Panc1 (cell line): ENCODE measurements around the gene PNRC1. TPM values are rescaled to one million over a fixed set of nuclear protein-coding genes. Genes with fewer than 3 reads are reported as not detected.

Source experiments
- ATAC-seq: fragments of 200-7000 bp; cut with Tn5 transposase; 2 replicates; pipeline ENCODE4 v1.9.1; 2020; ENCODE audit warnings: mild to moderate bottlenecking, moderate library complexity
- BruUV-seq: library from RNA; stranded (reverse); fragments of 400-500 nt; replicated peaks from 2 replicates; lab custom pipeline; 2021; lab: Mats Ljungman, UMichigan
- CTCF ChIA-PET: fragments of 300-600 bp; sonication (Branson Sonifier 250); formaldehyde crosslinking; loops from one replicate; lab custom pipeline; 2022; ENCODE audit warnings: antibody characterized with exemption; lab: Charles Lee
- POLR2A ChIA-PET: fragments of 300-600 bp; sonication (Branson Sonifier 250); formaldehyde crosslinking; loops from one replicate; lab custom pipeline; 2022; ENCODE audit warnings: antibody characterized with exemption; lab: Charles Lee
- DNase-seq: peaks from one replicate; pipeline ENCODE4 v3.0.0-alpha.2; 2010; ENCODE audit warnings: low read depth, low spot score
- H3K27ac ChIP-seq: 2 replicates; pipeline ENCODE4 v1.5.1; 2011; ENCODE audit warnings: mild to moderate bottlenecking, low read length, inconsistent platforms
- H3K27me3 ChIP-seq: fragments of 200-500 bp; sonication (Bioruptor generic); 2 replicates; pipeline ENCODE4 v1.6.0; 2014; ENCODE audit warnings: low read length, inconsistent platforms; ENCODE audit not compliant: control insufficient read depth, insufficient read depth
- H3K36me3 ChIP-seq: fragments of 200-500 bp; sonication (Bioruptor generic); 2 replicates; pipeline ENCODE4 v1.5.1; 2014; ENCODE audit warnings: inconsistent platforms, mild to moderate bottlenecking, low read length, moderate library complexity; ENCODE audit not compliant: control insufficient read depth, insufficient read depth
- H3K4me1 ChIP-seq: 2 replicates; pipeline ENCODE4 v1.5.1; 2011; ENCODE audit warnings: inconsistent platforms, mild to moderate bottlenecking, low read length, moderate library complexity; ENCODE audit not compliant: control insufficient read depth, insufficient read depth
- H3K4me3 ChIP-seq, 2 experiments: 2 replicates each; pipeline ENCODE4 v1.5.1; 2011 to 2012; ENCODE audit warnings: low read depth in 2 of 2, low read length in 2 of 2, mild to moderate bottlenecking in 2 of 2, inconsistent platforms in 1 of 2, moderate library complexity in 1 of 2
- H3K9me3 ChIP-seq: fragments of 200-500 bp; sonication (Bioruptor generic); 2 replicates; pipeline ENCODE4 v1.5.1; 2014; ENCODE audit warnings: low read depth, mild to moderate bottlenecking, inconsistent platforms, low read length, moderate library complexity; ENCODE audit not compliant: control insufficient read depth, insufficient read depth
- POLR2AphosphoS5 ChIP-seq: IDR thresholded peaks from 2 replicates; pipeline ENCODE4 v1.6.1; 2012; ENCODE audit warnings: mild to moderate bottlenecking, low read depth, low read length, moderate library complexity
- SIN3A ChIP-seq: IDR thresholded peaks from 2 replicates; pipeline ENCODE4 v1.6.1; 2012; ENCODE audit warnings: low read depth, mild to moderate bottlenecking, low read length, moderate library complexity, borderline replicate concordance; ENCODE audit not compliant: insufficient read depth
- TCF7L2 ChIP-seq: IDR thresholded peaks from 2 replicates; pipeline ENCODE4 v1.6.1; 2011; ENCODE audit warnings: mild to moderate bottlenecking, low read depth, low read length, inconsistent platforms
- in situ Hi-C: cut with HindIII; loops from 2 replicates; pipeline ENCODE4 v1.10.0; 2016; ENCODE audit warnings: low sequenced_read_pairs, low pct_unique_long_range_greater_than_20kb
- intact Hi-C: fragments of 100-400 bp; cut with micrococcal nuclease; formaldehyde crosslinking; loops from one replicate; pipeline ENCODE4 v1.10.0; 2022; ENCODE audit not compliant: unreplicated experiment
- total RNA-seq: library from RNA; stranded (reverse); gene quantifications from one replicate; pipeline ENCODE4 v1.2.1, GENCODE V29; 2021; ENCODE audit not compliant: unreplicated experiment
- TF ChIP-seq, protein P1 (sequence below), 2 experiments: IDR thresholded peaks; 2 replicates each; pipeline ENCODE4 v1.6.1; 2011 to 2012; ENCODE audit warnings: low read depth in 2 of 2, control low read depth in 1 of 2, low read length in 1 of 2, mild to moderate bottlenecking in 1 of 2, moderate library complexity in 1 of 2; ENCODE audit not compliant: insufficient read depth in 1 of 2
- TF ChIP-seq, protein P2 (sequence below): fragments of 450-650 bp; IDR thresholded peaks from 2 replicates; pipeline ENCODE4 v1.5.1; 2017; ENCODE audit warnings: mild to moderate bottlenecking

Gene PNRC1
- total RNA-seq, 1 experiment from 2014 or later = 63.5 TPM

DNA sequence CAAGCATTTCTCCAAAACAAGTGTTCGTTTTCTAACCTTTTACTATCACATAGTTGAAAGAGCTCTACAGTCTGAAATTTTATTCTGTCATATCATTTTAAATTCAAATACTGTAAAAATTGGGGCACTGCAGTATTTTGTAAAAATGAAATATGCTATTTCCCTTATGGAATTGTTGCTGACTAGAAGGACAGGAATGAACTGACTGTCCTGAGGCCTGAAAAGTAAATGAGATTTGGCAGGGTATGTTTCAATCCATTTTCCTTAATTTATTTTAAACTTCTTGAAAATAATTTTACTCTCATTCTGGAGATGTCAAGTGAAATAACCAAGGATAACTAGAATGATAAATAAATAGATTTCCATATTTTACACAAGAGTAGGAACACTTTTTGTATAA is 11.9 kb upstream of the PNRC1 start:
- CTCF ChIA-PET = no interaction called here
- in situ Hi-C loops = no loop called here
- TF ChIP-seq, protein P1, sequence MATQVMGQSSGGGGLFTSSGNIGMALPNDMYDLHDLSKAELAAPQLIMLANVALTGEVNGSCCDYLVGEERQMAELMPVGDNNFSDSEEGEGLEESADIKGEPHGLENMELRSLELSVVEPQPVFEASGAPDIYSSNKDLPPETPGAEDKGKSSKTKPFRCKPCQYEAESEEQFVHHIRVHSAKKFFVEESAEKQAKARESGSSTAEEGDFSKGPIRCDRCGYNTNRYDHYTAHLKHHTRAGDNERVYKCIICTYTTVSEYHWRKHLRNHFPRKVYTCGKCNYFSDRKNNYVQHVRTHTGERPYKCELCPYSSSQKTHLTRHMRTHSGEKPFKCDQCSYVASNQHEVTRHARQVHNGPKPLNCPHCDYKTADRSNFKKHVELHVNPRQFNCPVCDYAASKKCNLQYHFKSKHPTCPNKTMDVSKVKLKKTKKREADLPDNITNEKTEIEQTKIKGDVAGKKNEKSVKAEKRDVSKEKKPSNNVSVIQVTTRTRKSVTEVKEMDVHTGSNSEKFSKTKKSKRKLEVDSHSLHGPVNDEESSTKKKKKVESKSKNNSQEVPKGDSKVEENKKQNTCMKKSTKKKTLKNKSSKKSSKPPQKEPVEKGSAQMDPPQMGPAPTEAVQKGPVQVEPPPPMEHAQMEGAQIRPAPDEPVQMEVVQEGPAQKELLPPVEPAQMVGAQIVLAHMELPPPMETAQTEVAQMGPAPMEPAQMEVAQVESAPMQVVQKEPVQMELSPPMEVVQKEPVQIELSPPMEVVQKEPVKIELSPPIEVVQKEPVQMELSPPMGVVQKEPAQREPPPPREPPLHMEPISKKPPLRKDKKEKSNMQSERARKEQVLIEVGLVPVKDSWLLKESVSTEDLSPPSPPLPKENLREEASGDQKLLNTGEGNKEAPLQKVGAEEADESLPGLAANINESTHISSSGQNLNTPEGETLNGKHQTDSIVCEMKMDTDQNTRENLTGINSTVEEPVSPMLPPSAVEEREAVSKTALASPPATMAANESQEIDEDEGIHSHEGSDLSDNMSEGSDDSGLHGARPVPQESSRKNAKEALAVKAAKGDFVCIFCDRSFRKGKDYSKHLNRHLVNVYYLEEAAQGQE (IDR thresholded peaks at IDR 0.05; ENCODE audit: insufficient read depth in 1 of 2, low read depth in 2 of 2, low read length in 1 of 2) = no peak
- TF ChIP-seq, protein P2, sequence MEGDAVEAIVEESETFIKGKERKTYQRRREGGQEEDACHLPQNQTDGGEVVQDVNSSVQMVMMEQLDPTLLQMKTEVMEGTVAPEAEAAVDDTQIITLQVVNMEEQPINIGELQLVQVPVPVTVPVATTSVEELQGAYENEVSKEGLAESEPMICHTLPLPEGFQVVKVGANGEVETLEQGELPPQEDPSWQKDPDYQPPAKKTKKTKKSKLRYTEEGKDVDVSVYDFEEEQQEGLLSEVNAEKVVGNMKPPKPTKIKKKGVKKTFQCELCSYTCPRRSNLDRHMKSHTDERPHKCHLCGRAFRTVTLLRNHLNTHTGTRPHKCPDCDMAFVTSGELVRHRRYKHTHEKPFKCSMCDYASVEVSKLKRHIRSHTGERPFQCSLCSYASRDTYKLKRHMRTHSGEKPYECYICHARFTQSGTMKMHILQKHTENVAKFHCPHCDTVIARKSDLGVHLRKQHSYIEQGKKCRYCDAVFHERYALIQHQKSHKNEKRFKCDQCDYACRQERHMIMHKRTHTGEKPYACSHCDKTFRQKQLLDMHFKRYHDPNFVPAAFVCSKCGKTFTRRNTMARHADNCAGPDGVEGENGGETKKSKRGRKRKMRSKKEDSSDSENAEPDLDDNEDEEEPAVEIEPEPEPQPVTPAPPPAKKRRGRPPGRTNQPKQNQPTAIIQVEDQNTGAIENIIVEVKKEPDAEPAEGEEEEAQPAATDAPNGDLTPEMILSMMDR = no peak
- TF ChIP-seq POLR2AphosphoS5 (no peak), TCF7L2 (no peak), SIN3A (no peak)

DNA sequence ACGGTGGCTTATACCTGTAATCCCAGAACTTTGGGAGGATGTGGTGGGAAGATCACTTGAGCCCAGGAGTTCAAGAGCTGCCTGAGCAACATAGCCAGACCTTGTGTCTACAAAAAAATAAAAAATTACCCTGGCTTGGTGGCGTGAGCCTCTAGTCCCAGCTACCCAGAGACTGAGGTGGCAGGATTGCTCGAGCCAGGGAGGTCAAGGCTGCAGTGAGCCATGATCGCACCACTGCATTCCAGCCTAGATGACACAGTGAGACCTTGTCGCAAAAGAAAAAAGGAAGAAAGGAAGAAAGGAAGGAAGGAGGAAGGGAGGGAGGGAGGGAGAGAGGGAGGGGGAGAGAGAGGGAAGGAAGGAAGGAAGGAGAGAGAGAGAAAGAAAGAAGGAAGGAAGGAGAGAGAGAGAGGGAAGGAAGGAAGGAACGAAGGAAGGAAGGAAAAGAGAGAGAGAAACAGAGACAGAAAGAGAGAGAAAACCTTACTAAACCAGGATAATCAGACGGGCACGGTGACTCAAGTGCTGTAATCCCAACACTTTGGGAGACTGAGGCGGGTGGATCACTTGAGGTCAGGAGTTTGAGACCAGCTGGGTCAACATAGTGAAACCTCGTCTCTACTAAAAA is 10.9 kb upstream of the PNRC1 start:
- H3K27ac ChIP-seq = no peak overlapping the region
- intact Hi-C loops (no loop called here), in situ Hi-C loops (no loop called here)
- H3K36me3 ChIP-seq = no peaks in the 10 kb centered on the region
- ATAC-seq = no peak
- CTCF ChIA-PET = no interaction called here
- TF ChIP-seq SIN3A (no peak), POLR2AphosphoS5 (no peak), TCF7L2 (no peak)
- TF ChIP-seq, protein P2 = no peak
- TF ChIP-seq, protein P1 (IDR thresholded peaks at IDR 0.05; ENCODE audit: insufficient read depth in 1 of 2, low read depth in 2 of 2, low read length in 1 of 2) = no peak
- no peaks in the 10 kb centered on the region for H3K4me1 ChIP-seq
- no peak overlapping the region for H3K4me3 ChIP-seq
- no TSS peak for BruUV-seq
- H3K9me3 ChIP-seq = no peaks in the 10 kb centered on the region
- no peak for DNase-seq
- POLR2A ChIA-PET = no interaction called here
- H3K27me3 ChIP-seq = no peaks in the 10 kb centered on the region

More for the DNA sequence above, 11.9 kb upstream of the PNRC1 start:
- Histone ChIP-seq H3K9me3 (no peaks in the 10 kb centered on the region), H3K27ac (no peak overlapping the region), H3K4me1 (no peaks in the 10 kb centered on the region), H3K36me3 (no peaks in the 10 kb centered on the region), H3K4me3 (no peak overlapping the region), H3K27me3 (no peaks in the 10 kb centered on the region)
- intact Hi-C loops = no loop called here
- POLR2A ChIA-PET = no interaction called here
- ATAC-seq (no peak), DNase-seq (no peak)
- no TSS peak for BruUV-seq
